H1 (cell line): ENCODE data around the gene PDE4D. TPM values are rescaled to one million over a fixed set of nuclear protein-coding genes. Genes with fewer than 3 reads are reported as not detected.

Experiments used
- TCF12 ChIP-seq: IDR thresholded peaks from 2 replicates; pipeline ENCODE4 v1.6.1; 2011; ENCODE audit warnings: low read depth, mild to moderate bottlenecking, low read length
- polyA plus RNA-seq, 7 experiments: library from polyadenylated mRNA; depleted of rRNA in 3 of 7; stranded (reverse) in 5 of 7; unstranded in 2 of 7; fragments of >200 nt in 5 of 7; fragments of 200-250 nt in 2 of 7; gene quantifications; 1 replicate in 5 of 7; 2 replicates in 1 of 7; 4 replicates in 1 of 7; pipeline versions ENCODE4 v1.2.1 to v1.2.3, GENCODE V29; 2011 to 2013; ENCODE audit warnings: missing spikeins in 2 of 7, mixed read lengths in 2 of 7
- total RNA-seq: library from RNA; stranded (reverse); fragmentation: NEBNext Ultra II Directional; extraction: Animal tissue kit (Norgen Biotek cat#: 25700); gene quantifications from 2 replicates; pipeline ENCODE4 v1.2.1, GENCODE V29; 2021
- TF ChIP-seq, protein P1 (sequence below): fragments of 300-600 bp; sonication (generic); IDR thresholded peaks from 2 replicates; pipeline ENCODE4 v1.7.1; 2012; ENCODE audit warnings: low read length, moderate library complexity, mild to moderate bottlenecking, inconsistent platforms; ENCODE audit not compliant: insufficient replicate concordance

The PDE4D gene
- total and polyA plus RNA-seq, 2 of the 8 experiments (the other 6 are each of a cell fraction or from before 2014, with no cell fraction given): 2.3 to 3.7 TPM

DNA sequence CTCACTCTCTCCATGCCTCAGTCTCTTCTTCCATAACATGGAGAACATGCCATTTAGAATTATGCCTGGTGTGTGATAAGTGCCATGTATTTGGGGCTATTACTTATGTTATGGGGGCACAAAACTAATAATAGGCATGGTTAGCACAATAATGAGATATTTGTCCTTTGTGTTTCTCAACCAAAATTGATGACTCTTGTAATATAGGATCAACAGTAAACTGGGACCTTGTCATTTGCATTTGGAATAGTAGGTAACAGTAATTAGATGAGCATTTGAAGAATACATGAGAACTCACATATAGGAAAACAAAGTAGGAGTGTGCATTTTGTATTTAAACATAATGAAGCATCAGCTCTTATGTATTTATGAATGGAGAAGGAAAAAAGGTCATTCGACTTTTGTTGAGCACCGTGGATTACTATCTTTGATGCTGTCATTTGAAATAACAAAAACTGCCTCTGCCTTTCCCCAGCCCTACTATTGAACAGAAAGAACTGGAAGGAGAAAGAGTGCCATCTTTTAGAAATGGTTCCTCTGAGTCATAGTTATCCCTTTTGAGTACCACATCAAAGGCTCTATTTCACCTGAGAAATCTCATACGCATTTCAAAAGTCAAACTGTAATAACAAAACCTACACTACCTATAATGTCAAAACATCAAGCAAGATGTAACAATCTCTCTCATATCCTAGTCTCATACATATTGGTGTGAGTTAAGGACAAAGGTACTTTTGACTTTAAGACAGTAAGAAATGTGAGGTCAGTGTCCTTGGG, 655.2 kb downstream of the PDE4D start (continued):
- TF ChIP-seq, protein P1, sequence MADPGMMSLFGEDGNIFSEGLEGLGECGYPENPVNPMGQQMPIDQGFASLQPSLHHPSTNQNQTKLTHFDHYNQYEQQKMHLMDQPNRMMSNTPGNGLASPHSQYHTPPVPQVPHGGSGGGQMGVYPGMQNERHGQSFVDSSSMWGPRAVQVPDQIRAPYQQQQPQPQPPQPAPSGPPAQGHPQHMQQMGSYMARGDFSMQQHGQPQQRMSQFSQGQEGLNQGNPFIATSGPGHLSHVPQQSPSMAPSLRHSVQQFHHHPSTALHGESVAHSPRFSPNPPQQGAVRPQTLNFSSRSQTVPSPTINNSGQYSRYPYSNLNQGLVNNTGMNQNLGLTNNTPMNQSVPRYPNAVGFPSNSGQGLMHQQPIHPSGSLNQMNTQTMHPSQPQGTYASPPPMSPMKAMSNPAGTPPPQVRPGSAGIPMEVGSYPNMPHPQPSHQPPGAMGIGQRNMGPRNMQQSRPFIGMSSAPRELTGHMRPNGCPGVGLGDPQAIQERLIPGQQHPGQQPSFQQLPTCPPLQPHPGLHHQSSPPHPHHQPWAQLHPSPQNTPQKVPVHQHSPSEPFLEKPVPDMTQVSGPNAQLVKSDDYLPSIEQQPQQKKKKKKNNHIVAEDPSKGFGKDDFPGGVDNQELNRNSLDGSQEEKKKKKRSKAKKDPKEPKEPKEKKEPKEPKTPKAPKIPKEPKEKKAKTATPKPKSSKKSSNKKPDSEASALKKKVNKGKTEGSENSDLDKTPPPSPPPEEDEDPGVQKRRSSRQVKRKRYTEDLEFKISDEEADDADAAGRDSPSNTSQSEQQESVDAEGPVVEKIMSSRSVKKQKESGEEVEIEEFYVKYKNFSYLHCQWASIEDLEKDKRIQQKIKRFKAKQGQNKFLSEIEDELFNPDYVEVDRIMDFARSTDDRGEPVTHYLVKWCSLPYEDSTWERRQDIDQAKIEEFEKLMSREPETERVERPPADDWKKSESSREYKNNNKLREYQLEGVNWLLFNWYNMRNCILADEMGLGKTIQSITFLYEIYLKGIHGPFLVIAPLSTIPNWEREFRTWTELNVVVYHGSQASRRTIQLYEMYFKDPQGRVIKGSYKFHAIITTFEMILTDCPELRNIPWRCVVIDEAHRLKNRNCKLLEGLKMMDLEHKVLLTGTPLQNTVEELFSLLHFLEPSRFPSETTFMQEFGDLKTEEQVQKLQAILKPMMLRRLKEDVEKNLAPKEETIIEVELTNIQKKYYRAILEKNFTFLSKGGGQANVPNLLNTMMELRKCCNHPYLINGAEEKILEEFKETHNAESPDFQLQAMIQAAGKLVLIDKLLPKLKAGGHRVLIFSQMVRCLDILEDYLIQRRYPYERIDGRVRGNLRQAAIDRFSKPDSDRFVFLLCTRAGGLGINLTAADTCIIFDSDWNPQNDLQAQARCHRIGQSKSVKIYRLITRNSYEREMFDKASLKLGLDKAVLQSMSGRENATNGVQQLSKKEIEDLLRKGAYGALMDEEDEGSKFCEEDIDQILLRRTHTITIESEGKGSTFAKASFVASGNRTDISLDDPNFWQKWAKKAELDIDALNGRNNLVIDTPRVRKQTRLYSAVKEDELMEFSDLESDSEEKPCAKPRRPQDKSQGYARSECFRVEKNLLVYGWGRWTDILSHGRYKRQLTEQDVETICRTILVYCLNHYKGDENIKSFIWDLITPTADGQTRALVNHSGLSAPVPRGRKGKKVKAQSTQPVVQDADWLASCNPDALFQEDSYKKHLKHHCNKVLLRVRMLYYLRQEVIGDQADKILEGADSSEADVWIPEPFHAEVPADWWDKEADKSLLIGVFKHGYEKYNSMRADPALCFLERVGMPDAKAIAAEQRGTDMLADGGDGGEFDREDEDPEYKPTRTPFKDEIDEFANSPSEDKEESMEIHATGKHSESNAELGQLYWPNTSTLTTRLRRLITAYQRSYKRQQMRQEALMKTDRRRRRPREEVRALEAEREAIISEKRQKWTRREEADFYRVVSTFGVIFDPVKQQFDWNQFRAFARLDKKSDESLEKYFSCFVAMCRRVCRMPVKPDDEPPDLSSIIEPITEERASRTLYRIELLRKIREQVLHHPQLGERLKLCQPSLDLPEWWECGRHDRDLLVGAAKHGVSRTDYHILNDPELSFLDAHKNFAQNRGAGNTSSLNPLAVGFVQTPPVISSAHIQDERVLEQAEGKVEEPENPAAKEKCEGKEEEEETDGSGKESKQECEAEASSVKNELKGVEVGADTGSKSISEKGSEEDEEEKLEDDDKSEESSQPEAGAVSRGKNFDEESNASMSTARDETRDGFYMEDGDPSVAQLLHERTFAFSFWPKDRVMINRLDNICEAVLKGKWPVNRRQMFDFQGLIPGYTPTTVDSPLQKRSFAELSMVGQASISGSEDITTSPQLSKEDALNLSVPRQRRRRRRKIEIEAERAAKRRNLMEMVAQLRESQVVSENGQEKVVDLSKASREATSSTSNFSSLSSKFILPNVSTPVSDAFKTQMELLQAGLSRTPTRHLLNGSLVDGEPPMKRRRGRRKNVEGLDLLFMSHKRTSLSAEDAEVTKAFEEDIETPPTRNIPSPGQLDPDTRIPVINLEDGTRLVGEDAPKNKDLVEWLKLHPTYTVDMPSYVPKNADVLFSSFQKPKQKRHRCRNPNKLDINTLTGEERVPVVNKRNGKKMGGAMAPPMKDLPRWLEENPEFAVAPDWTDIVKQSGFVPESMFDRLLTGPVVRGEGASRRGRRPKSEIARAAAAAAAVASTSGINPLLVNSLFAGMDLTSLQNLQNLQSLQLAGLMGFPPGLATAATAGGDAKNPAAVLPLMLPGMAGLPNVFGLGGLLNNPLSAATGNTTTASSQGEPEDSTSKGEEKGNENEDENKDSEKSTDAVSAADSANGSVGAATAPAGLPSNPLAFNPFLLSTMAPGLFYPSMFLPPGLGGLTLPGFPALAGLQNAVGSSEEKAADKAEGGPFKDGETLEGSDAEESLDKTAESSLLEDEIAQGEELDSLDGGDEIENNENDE: no peak
- TF ChIP-seq TCF12: no peak
